IPS-18c (cell line): Measurements from ENCODE around the gene NOL8.

Experiments used
- H3K4me3 ChIP-seq: 2 replicates; pipeline ENCODE4 v1.7.0; 2013; ENCODE audit warnings: low read depth, mild to moderate bottlenecking, low read length, moderate library complexity; ENCODE audit not compliant: insufficient read depth
- H3K9me3 ChIP-seq: one replicate; pipeline ENCODE4 v1.6.1; 2013; ENCODE audit warnings: mild to moderate bottlenecking, low read length, moderate library complexity; ENCODE audit not compliant: control insufficient read depth, insufficient read depth

NOL8 gene

GRCh38 chr9:92291577-92291976, 33.6 kb downstream of the NOL8 start:
- Histone ChIP-seq H3K9me3 (no peaks in the 10 kb centered on the region), H3K4me3 (no peak overlapping the region)

- Histone ChIP-seq H3K9me3 (no peaks in the 10 kb centered on the region), H3K4me3 (no peak overlapping the region)
These were observed 34.2 kb downstream of the NOL8 start for GRCh38 chr9:92290785-92291429.

GRCh38 chr9:92289708-92290390, 35.3 kb downstream of the NOL8 start:
- no peaks in the 10 kb centered on the region for H3K9me3 ChIP-seq
- no peak overlapping the region for H3K4me3 ChIP-seq

GRCh38 chr9:92279302-92279701, 45.8 kb downstream of the NOL8 start:
- H3K9me3 ChIP-seq = no peaks in the 10 kb centered on the region
- H3K4me3 ChIP-seq = no peak overlapping the region

- H3K4me3 ChIP-seq = no peak overlapping the region
- peaks cover 2% of the 10 kb centered on the region for H3K9me3 ChIP-seq
These were observed 47.0 kb downstream of the NOL8 start for GRCh38 chr9:92278110-92278509.

- H3K4me3 ChIP-seq = no peak overlapping the region
- H3K9me3 ChIP-seq = peaks cover 2% of the 10 kb centered on the region
These were observed 48.7 kb downstream of the NOL8 start for GRCh38 chr9:92276331-92277032.

GRCh38 chr9:92275541-92275940, 49.6 kb downstream of the NOL8 start:
- no peak overlapping the region for H3K4me3 ChIP-seq
- peaks cover 2% of the 10 kb centered on the region for H3K9me3 ChIP-seq

GRCh38 chr9:92270511-92270910, 54.6 kb downstream of the NOL8 start:
- H3K9me3 ChIP-seq = peaks cover 2% of the 10 kb centered on the region
- no peak overlapping the region for H3K4me3 ChIP-seq

GRCh38 chr9:92266486-92266885, 58.7 kb downstream of the NOL8 start:
- Histone ChIP-seq H3K4me3 (no peak overlapping the region), H3K9me3 (no peaks in the 10 kb centered on the region)

- no peaks in the 10 kb centered on the region for H3K9me3 ChIP-seq
- H3K4me3 ChIP-seq = no peak overlapping the region
These were observed 60.0 kb downstream of the NOL8 start for GRCh38 chr9:92265154-92265553.

- Histone ChIP-seq H3K4me3 (no peak overlapping the region), H3K9me3 (no peaks in the 10 kb centered on the region)
These were observed 62.0 kb downstream of the NOL8 start for GRCh38 chr9:92263131-92263530.

GRCh38 chr9:92257327-92257726, 67.8 kb downstream of the NOL8 start:
- H3K4me3 ChIP-seq = no peak overlapping the region

GRCh38 chr9:92254381-92255337, 70.5 kb downstream of the NOL8 start:
- Histone ChIP-seq H3K4me3 (no peak overlapping the region), H3K9me3 (no peaks in the 10 kb centered on the region)

More at GRCh38 chr9:92257327-92257726, 67.8 kb downstream of the NOL8 start:
- H3K9me3 ChIP-seq = no peaks in the 10 kb centered on the region

- H3K4me3 ChIP-seq = no peak overlapping the region
These were observed 71.5 kb downstream of the NOL8 start for GRCh38 chr9:92253656-92254055.

GRCh38 chr9:92247981-92248380, 77.2 kb downstream of the NOL8 start:
- no peak overlapping the region for H3K4me3 ChIP-seq
- H3K9me3 ChIP-seq = no peaks in the 10 kb centered on the region

More at GRCh38 chr9:92253656-92254055, 71.5 kb downstream of the NOL8 start:
- H3K9me3 ChIP-seq = no peaks in the 10 kb centered on the region
